Colonic mucosa (tissue), 4 donors: Measurements from ENCODE around the gene TTC7B. TPM values are rescaled to one million over a fixed set of nuclear protein-coding genes. Genes with fewer than 3 reads are reported as not detected.

Experiments used
- DNase-seq: peaks from one replicate; pipeline ENCODE4 v3.0.0-alpha.2; 2020
- H3K27ac ChIP-seq: fragments of 200-600 bp; one replicate; pipeline ENCODE4 v1.8.0; 2021
- H3K27me3 ChIP-seq: fragments of 200-600 bp; one replicate; pipeline ENCODE4 v1.8.0; 2021
- H3K36me3 ChIP-seq: fragments of 200-600 bp; one replicate; pipeline ENCODE4 v1.8.0; 2021
- H3K4me1 ChIP-seq: fragments of 200-600 bp; one replicate; pipeline ENCODE4 v1.8.0; 2021; ENCODE audit warnings: mild to moderate bottlenecking
- H3K4me3 ChIP-seq: fragments of 200-600 bp; one replicate; pipeline ENCODE4 v1.8.0; 2021
- H3K9ac ChIP-seq, 2 donors: one replicate each; pipeline ENCODE4 v1.7.0; 2013; ENCODE audit warnings: control low read depth in 2 of 2, low read depth in 2 of 2, low read length in 2 of 2
- H3K9me3 ChIP-seq: fragments of 200-600 bp; one replicate; pipeline ENCODE4 v1.8.0; 2021
- CTCF ChIP-seq: fragments of 200-600 bp; IDR thresholded peaks from one replicate; pipeline ENCODE4 v1.8.0; 2022; ENCODE audit warnings: antibody characterized with exemption, mild to moderate bottlenecking
- intact Hi-C: fragments of 100-400 bp; cut with DNase I; formaldehyde crosslinking; loops from one replicate; pipeline ENCODE4 v1.14.1; 2022
- total RNA-seq, 2 donors: library from RNA; stranded (reverse); fragmentation: NEBNext Ultra II Directional in 1 of 2; extraction: Animal tissue kit (Norgen Biotek cat#: 25700) in 1 of 2; gene quantifications; one replicate each; pipeline ENCODE4 v1.2.1, GENCODE V29; 2021
- donor health status: healthy.
- donor health status: DM: no; HTN: no; CAD: no.
- donor health status: DM: no; HTN: no; CAD: no.

Gene TTC7B
- total RNA-seq, 2 donors from 2014 or later, result 3.3 to 11.8 TPM

GRCh38 chr14:90534838-90535555 is 281.2 kb downstream of the TTC7B start:
- H3K9ac ChIP-seq, result no peak overlapping the region
- H3K27me3 ChIP-seq, result no peaks in the 10 kb centered on the region
- DNase-seq, result no peak
- H3K36me3 ChIP-seq, result no peaks in the 10 kb centered on the region
- intact Hi-C loops, result no loop called here
- no peak overlapping the region for H3K27ac ChIP-seq
- H3K9me3 ChIP-seq, result no peaks in the 10 kb centered on the region
- TF ChIP-seq CTCF, result no peak
- no peak overlapping the region for H3K4me3 ChIP-seq
- no peaks in the 10 kb centered on the region for H3K4me1 ChIP-seq

- TF ChIP-seq CTCF, result no peak
- no peaks in the 10 kb centered on the region for H3K9me3 ChIP-seq
- H3K4me3 ChIP-seq, result no peak overlapping the region
- intact Hi-C loops, result no loop called here
- no peaks in the 10 kb centered on the region for H3K36me3 ChIP-seq
- no peak overlapping the region for H3K9ac ChIP-seq
- H3K4me1 ChIP-seq, result no peaks in the 10 kb centered on the region
- DNase-seq, result no peak
- H3K27ac ChIP-seq, result no peak overlapping the region
- no peaks in the 10 kb centered on the region for H3K27me3 ChIP-seq
Measured at GRCh38 chr14:90534091-90534837, 282.0 kb downstream of the TTC7B start.

- H3K36me3 ChIP-seq, result no peaks in the 10 kb centered on the region
- H3K9ac ChIP-seq, result no peak overlapping the region
- no peak overlapping the region for H3K27ac ChIP-seq
- TF ChIP-seq CTCF, result no peak
- no peak overlapping the region for H3K4me3 ChIP-seq
- DNase-seq, result no peak
- H3K27me3 ChIP-seq, result no peaks in the 10 kb centered on the region
- intact Hi-C loops, result no loop called here
- no peaks in the 10 kb centered on the region for H3K9me3 ChIP-seq
- no peaks in the 10 kb centered on the region for H3K4me1 ChIP-seq
Measured at GRCh38 chr14:90533591-90534021, 282.6 kb downstream of the TTC7B start.

- H3K27ac ChIP-seq, result no peak overlapping the region
- no peak overlapping the region for H3K4me3 ChIP-seq
- H3K9ac ChIP-seq, result no peak overlapping the region
- no peak for DNase-seq
- no peaks in the 10 kb centered on the region for H3K36me3 ChIP-seq
- no peaks in the 10 kb centered on the region for H3K9me3 ChIP-seq
- intact Hi-C loops, result no loop called here
- TF ChIP-seq CTCF, result no peak
- H3K4me1 ChIP-seq, result no peaks in the 10 kb centered on the region
- H3K27me3 ChIP-seq, result no peaks in the 10 kb centered on the region
Measured at GRCh38 chr14:90532826-90533525, 283.3 kb downstream of the TTC7B start.

GRCh38 chr14:90531497-90531896 is 284.7 kb downstream of the TTC7B start:
- intact Hi-C loops, result no loop called here
- TF ChIP-seq CTCF, result no peak
- DNase-seq, result no peak

More at GRCh38 chr14:90531497-90531896, 284.7 kb downstream of the TTC7B start:
- Histone ChIP-seq H3K27ac (no peak overlapping the region), H3K27me3 (no peaks in the 10 kb centered on the region), H3K9me3 (no peaks in the 10 kb centered on the region), H3K9ac (no peak overlapping the region), H3K36me3 (no peaks in the 10 kb centered on the region), H3K4me1 (no peaks in the 10 kb centered on the region), H3K4me3 (no peak overlapping the region)
